Sigmoid colon (tissue), 4 donors: ENCODE data around the gene ABCA12.

Experiments used
- EP300 ChIP-seq, 4 donors: sonication (generic); formaldehyde crosslinking; IDR thresholded peaks; one replicate each; pipeline ENCODE4 v1.6.1; 2017; ENCODE audit warnings: antibody characterized with exemption in 4 of 4
- POLR2A ChIP-seq, 2 donors: fragments of 450-650 bp; IDR thresholded peaks; one replicate each; pipeline ENCODE4 v1.6.1; 2016; ENCODE audit warnings: antibody characterized with exemption in 2 of 2, mild to moderate bottlenecking in 2 of 2, moderate library complexity in 2 of 2
- TF ChIP-seq, protein P1 (sequence below), 4 experiments: fragments of 450-650 bp in 3 of 4; fragments of 200-600 bp in 1 of 4; IDR thresholded peaks; one replicate each; pipeline ENCODE4 v1.5.1; 2016 to 2019; ENCODE audit warnings: antibody characterized with exemption in 4 of 4, mild to moderate bottlenecking in 3 of 4, moderate library complexity in 2 of 4

DNA sequence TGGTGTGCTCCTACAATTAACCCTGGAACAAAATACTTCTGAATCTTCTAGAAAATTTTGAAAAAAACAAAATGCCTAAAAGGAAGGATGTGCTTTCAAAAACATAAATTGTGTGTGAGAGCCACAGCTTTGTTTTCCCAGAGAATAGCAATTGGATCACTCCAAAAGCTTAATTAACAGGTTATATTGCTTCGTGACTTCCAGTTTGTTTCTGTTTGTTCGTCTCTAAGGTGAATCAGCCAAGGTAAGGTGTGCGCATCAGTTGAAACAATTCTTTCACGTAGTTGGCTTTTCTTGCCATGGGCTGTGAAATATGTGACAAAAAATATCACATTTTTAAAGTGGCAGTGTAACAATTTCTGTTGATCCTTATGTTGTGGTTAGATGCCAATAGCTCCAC, 238.7 kb downstream of the ABCA12 start:
- TF ChIP-seq, protein P1, sequence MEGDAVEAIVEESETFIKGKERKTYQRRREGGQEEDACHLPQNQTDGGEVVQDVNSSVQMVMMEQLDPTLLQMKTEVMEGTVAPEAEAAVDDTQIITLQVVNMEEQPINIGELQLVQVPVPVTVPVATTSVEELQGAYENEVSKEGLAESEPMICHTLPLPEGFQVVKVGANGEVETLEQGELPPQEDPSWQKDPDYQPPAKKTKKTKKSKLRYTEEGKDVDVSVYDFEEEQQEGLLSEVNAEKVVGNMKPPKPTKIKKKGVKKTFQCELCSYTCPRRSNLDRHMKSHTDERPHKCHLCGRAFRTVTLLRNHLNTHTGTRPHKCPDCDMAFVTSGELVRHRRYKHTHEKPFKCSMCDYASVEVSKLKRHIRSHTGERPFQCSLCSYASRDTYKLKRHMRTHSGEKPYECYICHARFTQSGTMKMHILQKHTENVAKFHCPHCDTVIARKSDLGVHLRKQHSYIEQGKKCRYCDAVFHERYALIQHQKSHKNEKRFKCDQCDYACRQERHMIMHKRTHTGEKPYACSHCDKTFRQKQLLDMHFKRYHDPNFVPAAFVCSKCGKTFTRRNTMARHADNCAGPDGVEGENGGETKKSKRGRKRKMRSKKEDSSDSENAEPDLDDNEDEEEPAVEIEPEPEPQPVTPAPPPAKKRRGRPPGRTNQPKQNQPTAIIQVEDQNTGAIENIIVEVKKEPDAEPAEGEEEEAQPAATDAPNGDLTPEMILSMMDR (IDR thresholded peaks at IDR 0.05): no peak
- TF ChIP-seq POLR2A (IDR thresholded peaks at IDR 0.05) (no peak), EP300 (IDR thresholded peaks at IDR 0.05) (no peak)
